GM19372 (cell line): ENCODE data around the gene SPON2.
A peak's percentile ranks its signal among the peaks of the same experiment; 100 is the strongest.
"Not testable (repeated sequence)": the region's sequence is repeated elsewhere in the genome, so short reads cannot be mapped to it uniquely, and the experiment has no call there.

Source experiments
- ATAC-seq: cut with Tn5 transposase; IDR thresholded peaks from one replicate; pipeline ENCODE4 v1.9.1; 2021; ENCODE audit warnings: mild to moderate bottlenecking, low read depth, moderate library complexity; ENCODE audit not compliant: unreplicated experiment

The SPON2 gene

DNA sequence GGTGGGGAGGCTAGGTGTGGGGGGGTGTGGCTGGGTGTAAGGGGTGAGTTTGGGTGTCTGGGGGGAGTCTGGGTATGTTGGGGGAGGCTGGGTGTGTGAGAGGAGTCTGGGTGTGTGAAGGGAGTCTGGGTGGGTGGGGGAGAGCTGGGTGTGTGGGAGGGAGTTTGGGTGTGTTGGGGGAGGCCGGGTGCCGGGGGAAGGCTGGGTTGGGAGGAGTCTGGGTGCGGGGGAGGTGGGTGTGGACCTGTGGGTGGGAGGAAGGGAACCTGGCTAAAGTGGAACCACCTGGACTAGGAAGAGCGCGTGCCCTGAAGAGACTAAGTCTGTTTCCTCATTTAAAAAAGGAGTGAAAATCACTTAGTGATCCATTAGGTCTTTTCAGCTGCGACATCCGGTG is 18.3 kb downstream of the SPON2 start:
- ATAC-seq, result no peak

GRCh38 chr4:1153567-1154090 is 18.8 kb downstream of the SPON2 start:
- no peak for ATAC-seq

GRCh38 chr4:1152290-1152689 is 20.1 kb downstream of the SPON2 start:
- ATAC-seq, result no peak

GRCh38 chr4:1151541-1151940 is 20.8 kb downstream of the SPON2 start:
- ATAC-seq, result no peak

DNA sequence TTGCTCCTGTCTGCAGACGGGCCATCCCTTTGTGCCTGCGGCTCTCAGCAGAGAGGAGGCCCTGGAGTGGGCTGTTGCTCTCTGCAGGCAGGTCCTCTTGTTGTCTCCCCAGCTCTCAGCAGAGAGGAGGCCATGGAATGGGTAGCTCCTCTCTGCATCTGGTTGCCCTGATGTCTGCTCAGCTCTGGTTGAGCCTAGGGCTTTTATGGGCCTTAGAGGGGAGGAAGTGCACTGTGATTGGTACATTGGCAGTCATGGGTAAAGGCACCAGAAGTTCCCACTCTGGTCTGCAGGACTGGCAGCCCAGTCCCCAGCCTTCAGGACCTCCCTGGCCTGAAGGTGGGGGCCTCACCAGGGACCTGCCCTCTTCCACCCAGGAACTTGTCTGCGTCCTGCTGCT is 21.5 kb downstream of the SPON2 start:
- no peak for ATAC-seq

DNA sequence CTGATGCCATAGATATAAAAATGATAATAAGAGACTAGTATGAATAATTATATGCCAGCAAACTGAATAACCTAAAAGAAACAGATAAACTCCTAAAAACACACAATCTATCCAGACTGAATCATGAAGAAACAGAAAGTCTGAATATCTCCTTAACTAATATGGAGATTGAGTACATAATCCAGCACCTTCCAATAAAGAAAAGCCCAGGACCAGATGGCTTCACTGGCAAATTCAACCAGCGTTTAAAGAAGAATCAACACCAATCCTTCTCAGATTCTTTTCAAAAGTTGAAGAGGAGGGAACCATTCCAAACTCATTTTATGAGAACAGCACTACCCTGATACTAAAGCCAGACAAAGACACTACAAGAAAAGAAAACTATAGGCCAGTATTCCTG is 32.5 kb downstream of the SPON2 start:
- no peak for ATAC-seq

DNA sequence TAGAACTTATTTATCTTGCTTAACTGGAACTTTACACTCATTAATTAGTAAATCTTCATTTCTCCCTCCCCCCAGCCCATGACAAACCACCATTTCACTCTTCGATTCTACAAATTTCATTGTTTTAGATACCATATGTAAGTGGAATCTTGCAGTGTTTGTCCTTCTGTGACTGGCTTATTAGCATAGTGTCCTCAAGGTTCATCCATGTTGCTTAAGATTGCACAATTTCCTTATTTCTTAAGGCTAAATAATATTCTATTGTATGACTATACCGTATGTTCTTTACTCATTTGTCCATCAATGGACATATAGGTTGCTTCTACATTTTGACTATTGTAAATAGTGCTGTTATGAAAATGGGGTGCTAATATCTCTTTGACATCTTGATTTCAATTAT is 34.5 kb downstream of the SPON2 start:
- no peak for ATAC-seq

DNA sequence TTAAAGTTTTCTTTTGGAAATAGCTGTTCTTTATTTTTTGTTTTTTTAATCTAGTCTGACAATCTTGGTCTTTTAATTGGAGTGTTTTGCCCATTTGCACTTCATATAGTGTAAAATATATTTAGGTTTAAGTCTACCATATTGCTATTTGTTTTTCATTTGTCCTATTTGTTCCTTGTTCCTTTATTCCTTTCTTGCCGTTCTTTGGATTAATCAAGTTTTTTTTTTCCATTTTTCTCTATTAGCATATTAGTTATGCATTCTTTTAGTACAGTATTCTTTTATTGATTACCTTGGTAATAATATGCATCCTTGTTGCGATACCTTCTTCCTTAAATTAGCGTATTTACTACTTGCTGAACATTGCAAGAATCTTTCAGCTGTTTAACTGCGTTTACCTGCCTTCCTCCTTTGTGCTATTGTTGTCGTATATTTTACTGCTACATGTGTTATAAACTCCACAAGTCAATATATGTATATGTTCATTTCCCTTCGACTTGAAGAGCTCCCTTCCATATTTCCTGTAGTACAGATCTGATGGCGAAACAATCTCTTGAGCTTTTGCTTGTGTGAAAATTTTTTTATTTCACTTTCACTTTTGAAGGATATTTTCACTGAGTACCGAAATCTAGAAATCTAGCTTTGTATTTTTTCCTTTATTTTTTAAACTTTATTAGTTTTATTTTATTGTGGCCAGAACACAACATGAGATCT is 35.2 kb downstream of the SPON2 start:
- no peak for ATAC-seq

- ATAC-seq, result no peak
Observed at GRCh38 chr4:1136048-1136447, 36.3 kb downstream of the SPON2 start.

- ATAC-seq, result no peak
Observed at GRCh38 chr4:1133033-1133432, 39.4 kb downstream of the SPON2 start.

- ATAC-seq, result peak; percentile 67
Observed at GRCh38 chr4:1130316-1131186, 41.8 kb downstream of the SPON2 start.

- no peak for ATAC-seq
Observed at GRCh38 chr4:1126506-1126905, 45.9 kb downstream of the SPON2 start.

DNA sequence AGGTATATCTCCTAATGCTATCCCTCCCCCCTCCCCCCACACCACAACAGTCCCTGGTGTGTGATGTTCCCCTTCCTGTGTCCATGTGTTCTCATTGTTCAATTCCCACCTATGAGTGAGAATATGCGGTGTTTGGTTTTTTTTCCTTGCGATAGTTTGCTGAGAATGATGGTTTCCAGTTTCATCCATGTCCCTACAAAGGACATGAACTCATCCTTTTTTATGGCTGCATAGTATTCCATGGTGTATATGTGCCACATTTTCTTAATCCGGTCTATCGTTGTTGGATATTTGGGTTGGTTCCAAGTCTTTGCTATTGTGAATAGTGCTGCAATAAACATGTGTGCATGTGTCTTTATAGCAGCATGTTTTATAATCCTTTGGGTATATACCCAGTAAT is 46.9 kb downstream of the SPON2 start:
- ATAC-seq, result not testable (repeated sequence)

DNA sequence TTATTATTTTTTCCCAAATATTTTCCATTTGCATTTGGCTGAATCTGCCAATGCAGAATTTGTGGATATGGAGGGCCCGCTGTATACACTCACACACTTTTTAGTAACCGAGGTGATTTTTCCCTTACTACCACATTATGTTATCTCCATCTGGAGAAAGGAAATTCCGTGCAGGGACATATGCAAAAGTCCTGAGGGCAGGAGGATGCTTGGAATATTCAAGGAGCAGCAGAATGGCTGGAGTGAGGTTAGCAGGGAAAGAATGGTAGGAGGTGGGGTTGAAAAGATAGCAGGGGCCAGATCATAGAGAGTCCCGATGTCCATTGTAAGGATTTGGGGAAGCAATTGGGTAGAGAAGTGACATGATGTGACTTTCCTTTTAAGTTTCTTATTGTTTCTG is 47.6 kb downstream of the SPON2 start:
- ATAC-seq, result no peak

DNA sequence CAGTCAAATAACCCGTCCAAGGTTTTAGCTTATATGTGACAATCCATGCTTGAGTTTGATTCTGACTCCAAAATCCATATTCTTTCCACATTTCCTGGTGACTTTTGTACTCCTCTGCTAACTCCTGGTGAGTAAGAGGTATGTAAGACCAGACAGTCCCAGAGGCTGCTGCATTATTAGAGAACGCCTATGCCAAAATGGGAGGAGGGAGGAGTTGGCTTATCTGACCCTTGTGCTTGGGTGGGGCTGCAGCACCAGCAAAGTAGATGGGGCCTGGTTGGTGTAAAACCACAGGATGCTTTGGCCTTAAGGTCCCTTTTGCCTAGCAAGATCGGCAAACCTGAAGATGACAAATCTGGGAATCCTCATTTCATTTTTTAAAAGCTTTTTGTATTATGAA is 49.9 kb downstream of the SPON2 start:
- ATAC-seq, result no peak
